NCI-H2196 treated with DMSO at 0.1 percent for 48 hours (cell line): Measurements from ENCODE around the gene CACNB4.
"Not testable (repeated sequence)": the region's sequence is repeated elsewhere in the genome, so short reads cannot be mapped to it uniquely, and the experiment has no call there.

Experiments used
- DNase-seq: peaks from one replicate; lab custom pipeline; 2025; ENCODE audit not compliant: unreplicated experiment; lab: John Stamatoyannopoulos, UW

CACNB4 gene

DNA sequence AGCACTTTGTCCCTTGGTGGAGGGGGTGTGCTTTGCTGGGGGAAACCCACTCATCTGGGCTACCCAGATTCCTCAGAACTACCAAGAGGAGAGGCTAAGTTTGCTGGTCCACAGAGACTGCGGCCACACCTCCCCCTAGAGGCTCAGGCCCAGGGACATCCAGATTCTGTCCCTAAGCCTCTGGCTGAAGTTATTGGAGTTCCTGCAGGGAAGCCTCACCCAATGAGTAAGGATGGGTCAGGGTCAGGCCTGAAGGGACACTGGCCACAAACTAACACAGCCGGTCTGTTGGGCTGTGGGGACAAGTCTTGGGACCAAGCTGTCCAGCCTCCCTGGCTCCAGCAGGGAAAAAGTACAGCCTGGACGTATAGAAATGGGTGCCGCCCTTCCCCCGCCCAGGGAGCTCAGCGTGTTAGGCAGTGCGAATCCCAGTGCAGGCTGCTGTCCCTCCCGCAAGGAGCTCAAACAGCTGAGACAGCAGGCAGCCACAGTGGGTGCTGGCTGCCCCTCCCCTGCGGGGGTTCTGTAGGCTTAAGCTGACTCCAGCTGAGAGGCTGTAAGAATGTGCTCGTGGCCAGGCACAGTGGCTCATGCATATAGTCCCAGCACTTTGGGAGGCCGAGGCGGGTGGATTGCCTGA, 183.7 kb downstream of the CACNB4 start:
- no peak for DNase-seq

DNA sequence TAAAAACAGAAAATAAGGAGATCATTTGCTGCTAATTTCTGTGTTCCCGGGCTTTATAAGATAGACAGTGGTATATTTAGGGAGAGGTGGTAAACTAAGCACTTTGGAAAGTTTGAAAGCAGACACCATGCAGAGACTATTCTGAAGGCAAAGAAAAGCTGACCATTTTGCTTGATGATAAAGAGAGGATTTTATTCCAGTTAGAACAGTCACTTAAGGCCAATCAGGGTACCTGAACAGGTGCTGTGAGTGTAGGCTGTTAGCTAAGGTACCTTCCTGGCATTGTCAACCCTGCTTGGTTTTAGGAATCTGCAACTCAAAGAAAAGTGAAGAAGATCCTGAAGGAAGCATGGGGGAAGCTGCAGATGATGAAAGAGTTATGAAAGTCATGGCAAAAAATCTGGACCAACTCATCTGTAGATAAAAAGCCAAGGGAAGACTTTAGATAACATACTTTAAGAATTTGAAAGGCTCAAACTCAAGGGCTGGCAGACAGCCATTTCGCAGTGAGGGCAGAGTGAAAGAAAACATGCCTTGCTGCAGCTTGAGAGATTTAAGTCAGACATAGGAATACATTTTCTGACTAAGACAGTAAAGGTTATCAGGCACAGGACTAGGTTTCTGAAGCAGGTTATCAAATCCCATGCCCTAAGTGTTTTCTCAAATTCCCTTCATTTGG, 190.5 kb downstream of the CACNB4 start:
- no peak for DNase-seq

DNA sequence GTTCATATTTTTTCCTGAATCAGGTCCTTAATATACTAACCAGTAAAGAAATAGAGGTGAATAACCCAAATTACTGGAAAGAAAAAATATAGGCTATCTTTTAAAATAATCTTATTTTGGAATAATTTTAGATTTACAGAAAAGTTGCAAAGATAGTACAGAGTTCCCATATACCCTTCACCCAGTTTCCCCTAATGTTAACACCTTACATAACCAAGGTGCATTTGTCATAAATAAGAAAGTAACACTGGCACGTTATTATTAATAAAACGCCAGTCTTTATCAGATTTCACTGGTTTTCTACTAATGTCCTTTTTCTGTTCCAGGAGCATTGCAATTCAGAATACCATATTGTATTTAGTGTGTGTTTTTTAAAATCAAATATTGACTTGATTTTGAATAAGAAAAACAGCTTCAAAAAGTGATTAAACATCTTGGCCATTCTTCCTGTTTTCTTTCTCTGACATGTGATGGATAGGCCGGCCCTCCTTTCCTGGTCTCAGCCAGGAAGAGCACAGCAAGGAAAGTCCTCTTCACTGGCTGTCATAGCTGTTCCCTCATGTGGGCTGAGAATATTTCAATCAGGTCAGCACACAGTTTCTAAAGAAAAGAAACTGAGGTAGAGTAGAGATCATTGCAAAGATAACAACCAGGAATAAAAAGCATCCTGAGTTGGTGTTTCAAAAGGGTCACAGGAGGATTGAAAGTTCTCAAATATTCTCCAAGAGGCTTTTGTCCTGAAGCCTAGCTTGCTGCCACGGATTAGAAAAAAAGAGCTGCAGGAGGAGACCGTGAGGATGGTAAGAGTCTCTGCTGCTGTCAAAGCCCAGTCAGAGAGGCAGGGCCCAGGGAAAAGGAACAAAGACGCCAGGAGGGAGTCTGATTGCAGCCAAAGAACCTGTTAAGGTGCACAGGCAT, 191.3 kb downstream of the CACNB4 start:
- DNase-seq: no peak

DNA sequence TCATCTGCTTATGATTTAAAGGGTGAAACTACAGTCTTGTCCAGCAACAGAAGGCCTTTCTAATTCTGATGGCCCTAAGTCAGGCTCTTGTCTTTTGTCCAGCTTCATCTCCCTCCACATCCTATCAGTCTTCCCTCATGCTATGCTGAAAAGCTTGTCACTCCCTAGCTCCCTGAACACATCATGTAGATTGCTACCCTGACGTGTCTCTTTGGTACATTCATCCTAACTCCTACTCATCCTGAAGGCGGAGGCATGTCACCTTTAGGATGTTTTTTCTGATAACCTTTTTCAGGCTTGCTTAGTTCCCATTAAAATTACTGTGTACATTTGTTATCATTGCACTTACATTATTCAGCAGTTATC, 192.2 kb downstream of the CACNB4 start:
- DNase-seq: no peak

DNA sequence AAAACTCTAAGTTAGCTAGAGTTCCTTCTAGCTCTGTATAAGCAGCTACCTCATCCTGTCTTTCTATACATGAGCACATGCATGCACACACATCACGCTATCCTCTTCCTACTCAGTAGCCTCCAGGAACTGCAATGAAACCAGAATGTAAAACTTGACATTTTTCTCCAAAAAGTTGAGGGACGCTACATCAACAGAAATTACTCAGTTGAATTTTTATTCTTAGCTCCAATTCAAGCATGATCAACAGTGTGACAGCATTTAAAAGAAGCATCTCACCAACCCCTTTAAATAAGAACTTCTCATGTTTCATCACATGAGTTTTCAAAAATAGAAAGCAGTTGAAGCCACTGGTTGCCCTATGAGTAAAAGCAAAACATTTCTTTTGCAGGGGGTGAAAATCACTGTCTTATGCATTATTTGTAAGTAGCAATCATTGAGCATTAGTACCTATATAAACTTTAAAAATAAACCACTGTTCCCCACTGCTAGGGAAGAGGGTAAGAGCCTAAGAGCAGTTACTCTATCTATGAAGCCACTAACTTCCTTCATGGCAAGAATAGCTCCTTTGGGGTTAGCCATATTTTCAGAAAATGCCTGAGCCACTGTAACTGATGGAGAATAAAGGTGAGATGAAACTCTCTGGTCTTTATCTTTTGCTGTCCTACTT, 192.7 kb downstream of the CACNB4 start:
- DNase-seq: no peak

DNA sequence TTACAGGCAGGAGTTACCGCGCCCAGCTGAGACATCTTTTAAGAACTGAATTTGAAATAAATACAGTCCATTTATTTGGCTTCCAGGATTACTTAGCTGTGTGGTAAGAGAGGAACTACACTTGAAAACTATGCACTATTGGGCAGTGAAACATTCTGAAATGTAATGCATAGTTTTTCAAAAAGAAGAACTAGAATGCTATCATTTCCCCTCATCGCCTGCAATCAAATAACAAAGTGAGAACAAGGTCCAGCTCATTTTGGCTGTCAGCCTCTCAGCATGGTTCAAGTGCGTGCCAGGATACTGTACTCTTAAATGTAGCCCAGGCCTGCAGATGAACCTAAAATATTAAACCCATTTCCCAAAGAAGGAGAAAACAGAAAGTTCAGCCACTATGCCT, 194.0 kb downstream of the CACNB4 start:
- no peak for DNase-seq

DNA sequence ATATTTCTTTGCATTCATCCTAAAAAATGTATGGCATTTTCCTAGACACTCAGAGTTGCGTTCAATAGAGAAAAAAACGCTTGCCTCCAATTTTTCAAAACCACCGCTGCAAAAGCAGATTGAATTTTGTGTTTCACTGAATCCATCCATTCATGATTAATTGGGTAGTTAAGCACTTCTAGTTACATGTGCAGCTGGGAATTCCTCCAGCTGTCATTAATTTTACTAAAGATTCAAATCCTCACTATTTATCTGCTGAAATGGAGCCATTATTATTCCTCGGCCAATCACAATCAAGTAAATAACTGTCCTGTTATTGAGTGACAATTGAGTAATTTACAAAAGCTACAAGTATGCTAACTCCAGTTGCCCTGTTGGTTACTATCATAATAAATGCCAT, 194.8 kb downstream of the CACNB4 start:
- DNase-seq: no peak

DNA sequence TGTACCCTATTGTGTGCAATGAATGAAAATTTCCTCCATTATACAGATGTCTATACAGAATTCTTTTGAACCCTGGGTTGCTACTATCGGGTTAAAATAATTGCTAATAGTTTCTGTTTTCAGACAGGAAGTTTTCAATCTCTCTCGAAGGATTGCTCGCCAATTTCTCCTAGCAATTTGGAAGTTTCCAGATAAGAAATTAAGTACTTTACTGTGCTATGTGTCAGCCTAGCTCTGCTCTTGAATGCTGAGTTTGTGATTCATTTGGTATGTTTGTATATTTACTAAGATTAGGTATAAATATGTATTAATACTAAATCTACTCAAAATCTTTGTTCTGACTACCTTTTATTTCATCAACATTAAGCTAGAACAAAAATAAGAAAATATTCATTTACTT, 196.0 kb downstream of the CACNB4 start:
- DNase-seq: no peak

DNA sequence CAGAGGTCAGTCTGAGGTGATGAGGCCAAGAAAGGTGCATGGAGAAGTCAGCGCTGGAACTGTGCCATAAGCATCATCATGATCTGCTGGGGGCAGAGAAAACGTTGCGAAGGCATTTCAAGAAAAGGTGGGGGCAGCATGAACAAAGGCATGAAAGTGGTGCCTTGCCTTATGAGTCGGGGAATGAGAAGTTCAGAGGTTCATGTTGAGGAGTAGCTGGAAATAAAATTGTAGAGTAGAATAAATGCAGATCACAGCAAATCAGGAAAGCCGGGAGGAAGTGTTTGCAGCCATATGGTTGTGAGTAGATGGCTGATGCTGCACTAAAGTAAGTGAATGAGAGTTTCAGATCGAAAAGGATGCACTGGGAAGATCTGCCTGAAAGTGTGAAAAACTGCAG, 198.5 kb downstream of the CACNB4 start:
- no peak for DNase-seq

DNA sequence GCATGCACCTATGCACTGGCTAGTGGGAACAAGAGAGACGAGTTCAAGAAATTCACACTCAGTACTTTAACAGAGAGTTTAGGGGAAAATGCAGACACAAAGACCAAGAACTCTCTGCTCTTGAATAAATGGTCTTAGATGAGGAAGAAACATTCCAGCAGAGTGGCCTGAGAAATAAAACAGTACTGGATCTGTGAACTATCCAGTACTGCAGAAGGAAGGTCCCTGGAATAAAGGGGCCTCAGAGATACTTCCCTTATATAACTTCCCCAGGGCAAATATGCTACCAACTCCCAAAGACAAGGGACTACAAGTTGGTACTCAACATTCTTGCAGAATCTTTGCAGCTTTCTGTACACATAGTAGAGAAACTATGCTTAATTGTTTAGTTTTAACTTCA, 199.7 kb downstream of the CACNB4 start:
- no peak for DNase-seq

DNA sequence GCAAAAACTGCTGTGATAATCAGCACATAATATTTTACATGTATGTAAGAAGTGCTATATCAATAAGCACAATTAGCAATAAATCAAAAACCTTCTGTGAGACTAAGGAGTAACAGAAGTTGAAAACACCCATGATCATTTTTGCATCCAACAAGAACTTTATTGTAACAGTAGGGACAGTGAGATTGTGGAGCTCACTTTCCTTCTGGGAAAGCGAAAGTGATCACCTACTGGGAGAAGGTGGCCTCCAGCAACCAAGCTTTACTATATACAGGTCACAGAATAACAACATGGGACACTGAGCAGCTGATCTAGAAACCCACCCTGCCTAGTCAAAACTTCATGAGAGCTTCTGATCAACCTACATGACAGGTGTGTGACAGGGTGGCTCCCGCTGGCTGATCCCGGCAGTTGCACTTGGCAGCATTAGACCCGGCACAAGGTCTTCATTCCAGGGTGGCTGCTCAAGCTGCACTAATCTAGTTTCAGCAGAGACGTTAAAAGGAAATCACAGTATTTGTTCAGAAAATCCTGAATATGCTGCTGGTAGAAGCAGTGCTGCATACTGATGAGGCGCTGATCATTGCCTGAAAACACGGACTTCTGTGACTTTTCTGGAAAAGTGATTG, 207.2 kb downstream of the CACNB4 start:
- DNase-seq: no peak

DNA sequence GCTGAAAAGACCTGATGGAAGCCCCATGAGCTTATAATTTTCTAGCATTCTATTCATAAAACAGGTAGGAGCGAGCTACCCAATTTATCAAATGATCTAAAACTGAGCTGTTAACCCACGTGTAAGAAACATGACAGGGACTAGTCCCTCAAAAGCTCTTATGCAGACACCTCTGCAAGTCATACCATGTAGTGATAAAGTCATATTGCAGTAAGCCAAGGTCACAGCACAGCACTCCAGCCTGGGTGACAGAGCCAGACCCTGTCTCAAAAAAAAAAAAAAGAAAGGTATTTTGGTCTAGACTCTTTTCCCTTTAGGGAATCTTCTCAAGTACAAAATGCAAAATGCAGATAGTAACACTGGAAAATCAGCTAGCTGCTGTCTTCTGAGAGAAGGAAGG, 211.7 kb downstream of the CACNB4 start:
- no peak for DNase-seq

DNA sequence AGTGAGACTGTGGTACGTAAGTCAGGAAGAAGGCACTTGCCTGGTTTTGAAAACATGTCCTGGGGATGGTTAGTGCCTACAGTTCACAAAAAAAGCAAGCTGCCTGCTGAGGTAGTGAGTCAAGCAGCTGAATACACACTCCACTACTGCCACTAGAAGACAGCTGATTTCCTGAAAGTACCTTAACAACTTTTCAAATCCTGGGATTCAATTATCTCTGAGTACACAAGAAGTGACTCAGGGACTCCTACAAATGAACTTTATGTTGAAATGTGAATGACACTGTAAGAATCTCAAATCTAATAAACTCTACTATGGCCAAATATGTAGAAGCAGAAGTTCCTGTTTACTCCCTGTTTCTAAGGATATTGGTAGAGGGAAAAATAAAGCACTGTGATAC, 212.6 kb downstream of the CACNB4 start:
- DNase-seq: no peak

DNA sequence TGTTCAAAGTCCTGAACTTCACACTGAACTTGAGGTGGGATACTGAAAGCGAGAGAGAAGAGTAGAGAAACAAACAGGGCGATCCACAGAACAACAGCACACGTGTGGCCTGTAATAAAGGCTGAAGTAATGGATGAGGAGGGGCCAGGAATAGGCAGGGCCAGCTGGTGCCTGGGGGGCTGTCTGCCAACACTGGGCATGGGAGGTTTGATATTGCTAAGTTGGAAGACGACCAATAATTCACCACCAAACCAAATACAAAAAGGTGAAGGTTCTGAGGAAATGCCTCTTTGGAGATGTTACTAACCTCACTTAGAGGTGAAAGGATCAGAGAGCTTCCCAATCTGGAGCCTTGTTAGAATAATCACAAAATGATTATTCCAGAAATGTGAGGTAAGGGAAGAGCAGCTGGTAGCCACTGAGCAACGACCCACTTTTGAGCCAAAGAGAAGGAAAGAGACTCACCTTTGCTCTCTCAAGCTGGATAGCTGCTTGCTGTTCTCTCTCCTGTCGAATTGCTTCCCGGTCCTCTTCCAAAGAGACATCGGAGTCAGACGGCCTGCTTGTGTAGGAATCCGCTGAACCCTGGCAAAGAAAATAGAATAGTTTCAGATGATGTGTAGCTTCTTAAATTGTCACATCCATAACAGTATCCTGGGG, 215.9 kb downstream of the CACNB4 start:
- no peak for DNase-seq

DNA sequence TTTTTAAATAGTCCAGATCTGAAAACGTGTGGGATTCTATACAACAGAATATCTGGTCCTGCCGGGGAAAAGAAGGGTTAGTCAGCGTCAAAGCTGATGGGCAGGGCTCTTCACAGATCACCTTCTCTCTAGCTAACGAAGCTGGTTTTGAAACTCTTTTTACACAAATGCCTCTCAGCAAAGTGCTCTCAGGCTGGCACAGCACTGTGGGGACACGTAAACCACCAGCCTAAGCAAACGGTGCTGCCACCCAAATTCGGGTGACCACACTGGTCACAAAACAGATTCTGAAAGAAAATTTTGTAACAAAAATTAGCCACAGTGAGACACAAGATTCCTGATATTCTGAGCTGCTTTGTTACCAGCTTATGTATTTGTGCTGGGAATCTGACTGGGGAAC, 217.5 kb downstream of the CACNB4 start:
- no peak for DNase-seq

DNA sequence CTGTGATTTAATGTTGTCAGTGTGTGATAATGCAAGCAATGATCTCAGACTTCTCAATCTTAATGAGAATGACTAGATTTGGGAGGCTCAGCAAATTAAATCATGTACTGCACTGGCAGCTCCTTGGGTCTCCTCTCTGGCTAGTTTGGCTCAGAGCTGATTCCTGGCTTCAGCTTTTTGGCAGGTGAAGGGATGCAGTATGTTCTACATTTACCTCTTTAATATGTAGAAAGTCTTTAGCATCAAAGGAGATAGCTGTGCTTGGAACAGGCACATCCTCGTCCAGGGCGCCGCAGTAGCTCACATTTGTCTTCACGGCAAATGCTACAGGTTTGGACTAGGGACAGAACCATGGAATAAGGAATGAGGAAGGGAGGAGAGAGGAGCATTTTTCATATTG, 218.3 kb downstream of the CACNB4 start:
- DNase-seq: no peak

DNA sequence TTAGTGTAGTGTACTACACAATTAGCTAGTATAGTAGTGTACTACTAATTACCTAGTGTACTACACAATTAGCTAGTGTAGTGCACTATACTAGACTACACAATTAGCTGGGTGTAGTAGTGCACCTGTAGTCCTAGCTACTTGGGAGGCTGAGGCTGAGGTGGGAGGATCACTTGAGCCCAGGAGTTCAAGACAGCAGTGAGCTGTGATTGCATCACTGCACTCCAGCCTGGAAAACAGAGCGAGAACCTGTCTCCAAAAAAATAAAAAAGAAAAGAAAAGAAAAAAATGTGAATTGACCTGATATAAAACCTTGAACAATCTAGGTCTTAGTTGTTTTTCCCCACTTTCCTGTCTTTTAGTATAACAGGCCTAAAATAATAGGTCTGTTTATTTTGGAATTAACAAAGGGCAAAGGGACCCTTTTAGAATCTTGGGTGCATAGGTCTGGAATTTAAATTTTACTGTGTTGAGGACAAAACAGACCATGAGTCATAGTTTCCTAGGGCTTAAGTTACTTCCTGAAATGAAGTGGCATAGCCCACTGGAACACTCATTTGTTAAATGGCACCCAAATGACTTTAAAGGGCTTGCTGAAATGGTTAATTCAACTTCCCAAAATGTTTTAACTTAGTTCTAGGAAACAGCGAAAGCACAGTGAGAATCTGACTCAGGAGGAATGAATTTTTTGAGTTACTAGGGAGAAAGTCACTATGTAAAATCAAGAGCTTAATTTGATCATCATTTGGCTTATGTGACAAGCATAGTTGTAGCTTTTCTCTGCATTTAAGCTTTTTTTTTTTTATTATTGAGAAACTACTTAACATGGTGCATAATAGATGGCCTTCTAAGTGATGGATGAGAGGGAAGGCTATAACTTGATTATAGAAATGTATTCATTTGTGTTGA, 219.9 kb downstream of the CACNB4 start:
- DNase-seq: no peak

DNA sequence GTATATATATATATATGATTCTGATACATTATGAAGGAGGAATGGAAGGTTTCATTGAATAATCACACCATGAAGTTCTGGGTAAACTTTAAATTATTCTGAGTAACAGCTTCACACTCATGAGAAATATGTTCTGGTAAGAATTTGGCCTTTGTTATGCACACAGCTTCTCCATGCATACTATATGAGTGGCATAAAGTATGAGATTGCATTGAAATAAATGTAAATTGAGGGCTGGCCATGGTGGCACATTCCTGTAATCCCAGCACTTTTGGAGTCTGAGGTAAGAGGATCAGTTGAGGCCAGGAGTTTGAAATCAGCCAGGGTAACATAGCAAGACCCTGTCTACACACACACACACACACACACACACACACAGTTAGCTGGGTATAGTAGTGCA, 220.6 kb downstream of the CACNB4 start:
- DNase-seq: no peak

DNA sequence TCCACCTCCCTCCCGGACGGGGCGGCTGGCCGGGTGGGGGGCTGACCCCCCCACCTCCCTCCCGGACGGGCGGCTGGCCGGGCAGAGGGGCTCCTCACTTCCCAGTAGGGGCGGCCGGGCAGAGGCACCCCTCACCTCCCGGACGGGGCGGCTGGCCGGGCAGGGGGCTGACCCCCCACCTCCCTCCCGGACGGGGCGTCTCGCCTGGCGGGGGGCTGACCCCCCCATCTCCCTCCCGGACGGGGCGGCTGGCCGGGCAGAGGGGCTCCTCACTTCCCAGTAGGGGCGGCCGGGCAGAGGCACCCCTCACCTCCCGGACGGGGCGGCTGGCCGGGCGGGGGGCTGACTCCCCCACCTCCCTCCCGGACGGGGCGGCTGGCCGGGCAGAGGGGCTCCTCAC, 223.2 kb downstream of the CACNB4 start:
- DNase-seq: not testable (repeated sequence)

DNA sequence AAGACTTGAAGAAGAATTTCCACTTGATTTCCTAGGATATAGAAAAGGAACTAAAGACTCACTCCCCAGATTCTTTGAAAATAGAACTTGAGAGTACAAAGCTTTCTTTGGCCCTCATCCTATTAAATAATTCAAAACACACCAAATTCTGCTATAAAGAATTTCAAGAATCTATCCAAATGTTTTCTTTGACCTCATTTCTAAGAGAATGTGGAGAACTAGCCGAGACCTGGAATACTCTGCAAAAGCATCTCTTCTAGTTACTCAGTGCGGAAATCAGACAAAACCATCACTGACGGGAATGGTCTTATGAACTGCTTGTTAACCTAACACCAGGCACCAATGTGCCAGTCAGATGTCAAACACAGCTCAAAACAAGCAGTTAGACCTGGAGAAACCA, 226.4 kb downstream of the CACNB4 start:
- no peak for DNase-seq
